ENCODE data around the gene TOMM22. TPM values are rescaled to one million over a fixed set of nuclear protein-coding genes. Genes with fewer than 3 reads are reported as not detected.
"Not testable (repeated sequence)": the region's sequence is repeated elsewhere in the genome, so short reads cannot be mapped to it uniquely, and the experiment has no call there.

Gene TOMM22
- 100 to 1,000 TPM in 1 of 2 donors, 10 to 100 TPM in 1; 59.9 to 138 TPM for total RNA-seq

DNA sequence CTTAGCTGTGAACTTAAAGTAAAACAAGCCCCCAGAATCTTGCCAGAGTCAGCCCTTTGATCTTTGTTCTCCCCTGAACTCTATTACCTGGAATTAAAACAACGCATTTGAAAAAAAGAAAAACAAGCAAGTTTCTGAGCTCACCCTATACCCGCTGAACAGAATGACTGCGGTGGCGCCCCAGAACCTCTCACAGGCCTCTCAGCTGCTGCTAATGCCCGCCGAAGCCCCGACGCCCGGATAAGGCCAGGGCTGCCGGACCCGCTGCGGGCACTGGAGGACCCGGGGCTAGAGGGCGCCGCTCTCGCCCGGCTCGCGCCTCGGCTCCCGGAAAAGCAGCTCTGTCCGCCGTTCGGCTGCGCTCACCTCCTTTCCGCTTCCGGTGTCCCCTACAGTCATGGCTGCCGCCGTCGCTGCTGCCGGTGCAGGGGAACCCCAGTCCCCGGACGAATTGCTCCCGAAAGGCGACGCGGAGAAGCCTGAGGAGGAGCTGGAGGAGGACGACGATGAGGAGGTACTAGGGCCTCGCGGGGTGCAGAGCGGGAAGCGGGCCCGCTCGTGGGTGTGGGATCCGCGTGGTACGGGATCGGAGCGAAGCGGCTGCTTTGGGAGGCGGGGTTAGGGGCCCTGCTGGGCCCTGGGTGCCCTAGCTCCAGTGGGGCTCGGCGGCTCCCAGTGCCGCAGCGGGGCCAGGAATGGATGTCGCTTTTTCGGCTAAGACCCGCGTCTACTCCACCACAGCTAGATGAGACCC is at the start of gene TOMM22:
TSS of gene TOMM22 (plus strand) at position 376 of the 754 bp plus-strand sequence. CDS start at position 398, 22 bp downstream.
- H3K27ac Mint-ChIP-seq, result peak within 1 kb of the TSS; percentile 95
- ATAC-seq (replicated peaks), result peak; percentile 100
- peak within 1 kb of the TSS; percentile 95 for H3K4me3 Mint-ChIP-seq
- H3K9me3 Mint-ChIP-seq, result no peaks in the 10 kb centered on the region
- H3K27me3 Mint-ChIP-seq, result no peaks in the 10 kb centered on the region
- H3K4me1 Mint-ChIP-seq, result peaks cover 12% of the 10 kb centered on the region
- H3K36me3 Mint-ChIP-seq (ENCODE audit: low read depth), result peaks cover 52% of the 10 kb centered on the region

DNA sequence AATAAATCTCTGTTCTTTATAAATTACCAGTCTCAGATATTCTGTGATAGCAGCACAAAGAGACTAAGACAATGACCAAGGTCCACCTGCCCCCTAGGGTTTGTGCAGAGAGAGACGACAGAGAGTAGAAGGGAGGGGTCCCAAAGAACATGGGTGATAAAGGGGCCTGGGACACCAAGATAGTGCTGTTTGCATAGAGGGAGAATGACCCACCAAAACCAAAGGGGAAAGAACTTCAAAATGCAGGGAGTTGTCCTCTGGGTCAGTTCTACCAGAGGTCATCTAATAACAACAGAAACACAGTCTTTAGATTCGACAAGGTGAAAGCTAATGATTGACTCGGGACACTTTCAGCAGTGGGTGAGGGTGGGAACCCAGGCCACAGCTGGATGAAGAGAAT is 49.2 kb upstream of the TOMM22 start:
- no peak for ATAC-seq (replicated peaks)
- H3K36me3 Mint-ChIP-seq (ENCODE audit: low read depth), result no peaks in the 10 kb centered on the region
- H3K27ac Mint-ChIP-seq, result no peak overlapping the region
- H3K4me1 Mint-ChIP-seq, result peaks cover 8% of the 10 kb centered on the region
- no peak overlapping the region for H3K4me3 Mint-ChIP-seq
- H3K9me3 Mint-ChIP-seq, result no peaks in the 10 kb centered on the region
- H3K27me3 Mint-ChIP-seq, result no peaks in the 10 kb centered on the region

GRCh38 chr22:38638216-38638615 is 43.5 kb upstream of the TOMM22 start:
- H3K27me3 Mint-ChIP-seq, result peaks cover 11% of the 10 kb centered on the region
- ATAC-seq (replicated peaks), result no peak
- no peaks in the 10 kb centered on the region for H3K4me1 Mint-ChIP-seq
- no peak overlapping the region for H3K27ac Mint-ChIP-seq
- no peaks in the 10 kb centered on the region for H3K9me3 Mint-ChIP-seq
- no peak overlapping the region for H3K4me3 Mint-ChIP-seq
- H3K36me3 Mint-ChIP-seq (ENCODE audit: low read depth), result no peaks in the 10 kb centered on the region

DNA sequence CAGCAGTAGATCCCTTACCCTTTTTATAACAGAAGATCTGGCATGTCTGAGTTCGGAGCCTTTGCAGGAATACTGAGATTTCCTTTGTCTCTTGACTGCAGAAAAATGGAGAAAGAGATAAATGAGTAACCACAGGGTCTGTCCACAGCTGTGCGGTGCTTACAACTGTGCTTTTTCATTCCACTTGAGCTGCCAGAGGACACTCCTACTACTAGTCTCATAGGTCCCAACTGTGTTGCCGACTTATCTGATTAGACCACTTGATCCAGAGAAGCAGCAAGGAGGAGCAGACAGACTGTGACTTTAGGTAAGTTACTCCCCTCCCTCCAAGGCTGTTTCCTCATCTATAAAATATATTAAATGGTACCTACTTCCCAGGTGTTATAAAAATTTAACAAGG is 43.0 kb upstream of the TOMM22 start:
- Mint-ChIP-seq H3K27me3 (peaks cover 11% of the 10 kb centered on the region), H3K4me1 (no peaks in the 10 kb centered on the region), H3K36me3 (ENCODE audit: low read depth) (no peaks in the 10 kb centered on the region), H3K9me3 (no peaks in the 10 kb centered on the region), H3K4me3 (no peak overlapping the region), H3K27ac (no peak overlapping the region)
- ATAC-seq (replicated peaks), result no peak

DNA sequence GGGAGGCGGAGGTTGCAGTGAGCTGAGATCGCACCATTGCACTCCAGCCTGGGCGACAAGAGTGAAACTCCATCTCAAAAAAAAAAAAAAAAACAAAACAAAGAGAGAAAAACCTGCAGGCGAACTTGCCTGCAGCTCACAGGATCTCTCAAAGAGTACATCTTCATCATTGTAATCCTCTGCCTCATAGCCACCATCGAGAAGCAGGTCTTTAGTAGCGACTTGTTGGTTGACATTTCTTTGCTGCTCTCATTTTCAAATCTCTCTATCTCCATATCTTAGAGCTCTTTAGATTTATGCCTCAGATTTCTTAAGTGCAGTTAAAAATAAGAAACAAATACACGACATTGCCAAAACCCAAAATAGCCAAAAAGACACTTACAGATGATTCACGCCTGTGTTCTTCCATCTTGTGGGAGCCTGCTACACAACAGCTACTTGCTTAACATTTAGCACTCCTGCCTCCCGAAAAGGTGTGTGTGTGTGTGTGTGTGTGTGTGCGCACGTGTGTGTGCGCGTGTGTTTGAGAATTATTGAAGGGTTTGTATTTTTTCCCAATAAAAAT is 40.2 kb upstream of the TOMM22 start:
- no peak for ATAC-seq (replicated peaks)

GRCh38 chr22:38644245-38644644 is 37.5 kb upstream of the TOMM22 start:
- not testable (repeated sequence) for H3K9me3 Mint-ChIP-seq; H3K4me3 Mint-ChIP-seq; H3K27ac Mint-ChIP-seq; H3K4me1 Mint-ChIP-seq; H3K36me3 Mint-ChIP-seq (ENCODE audit: low read depth)
- ATAC-seq (replicated peaks), result peak; percentile 38
- peaks cover 11% of the 10 kb centered on the region for H3K27me3 Mint-ChIP-seq

More for the DNA sequence above, 40.2 kb upstream of the TOMM22 start:
- H3K4me1 Mint-ChIP-seq, result no peaks in the 10 kb centered on the region
- no peak overlapping the region for H3K4me3 Mint-ChIP-seq
- no peaks in the 10 kb centered on the region for H3K36me3 Mint-ChIP-seq (ENCODE audit: low read depth)
- H3K27me3 Mint-ChIP-seq, result peaks cover 11% of the 10 kb centered on the region
- H3K27ac Mint-ChIP-seq, result no peak overlapping the region
- no peaks in the 10 kb centered on the region for H3K9me3 Mint-ChIP-seq

- no peaks in the 10 kb centered on the region for H3K9me3 Mint-ChIP-seq
- ATAC-seq (replicated peaks), result no peak
These were observed 36.3 kb upstream of the TOMM22 start for GRCh38 chr22:38645430-38645829.

DNA sequence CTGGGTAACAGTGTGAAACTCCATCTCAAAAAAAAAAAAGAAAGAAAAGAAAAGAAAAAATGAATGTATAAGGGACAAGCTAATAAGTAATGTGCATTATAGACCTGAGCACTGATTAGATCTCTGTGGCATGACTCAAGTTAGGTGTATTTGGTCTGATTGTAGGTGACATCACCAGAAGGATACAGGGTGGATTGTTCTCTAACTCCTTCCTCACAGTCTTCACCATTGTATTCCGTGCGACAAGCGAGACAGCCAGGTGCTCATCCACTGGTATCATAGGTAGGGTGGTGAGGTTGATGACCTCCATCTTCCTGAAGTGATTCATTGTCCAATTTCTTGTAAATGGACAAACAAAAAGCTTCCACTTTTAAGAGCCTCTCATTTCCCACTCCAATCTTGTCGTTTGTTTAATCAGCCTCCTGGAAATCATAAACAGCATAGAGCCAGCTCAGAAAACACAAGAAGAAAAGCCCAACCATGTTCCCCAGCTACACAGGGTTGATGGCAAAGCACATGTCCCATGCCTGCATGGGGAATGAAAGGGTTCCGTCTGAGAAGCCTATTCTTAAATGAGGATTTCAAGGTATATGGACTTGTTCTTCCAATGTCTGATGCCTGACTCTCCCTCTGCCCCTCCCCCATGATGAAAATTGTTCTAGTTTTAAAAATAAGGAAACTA is 31.8 kb upstream of the TOMM22 start:
- Mint-ChIP-seq H3K36me3 (ENCODE audit: low read depth) (no peaks in the 10 kb centered on the region), H3K27ac (no peak overlapping the region)

More at GRCh38 chr22:38645430-38645829, 36.3 kb upstream of the TOMM22 start:
- H3K4me1 Mint-ChIP-seq, result peaks cover 5% of the 10 kb centered on the region
- no peak overlapping the region for H3K4me3 Mint-ChIP-seq
- H3K36me3 Mint-ChIP-seq (ENCODE audit: low read depth), result no peaks in the 10 kb centered on the region
- no peak overlapping the region for H3K27ac Mint-ChIP-seq
- peaks cover 11% of the 10 kb centered on the region for H3K27me3 Mint-ChIP-seq

GRCh38 chr22:38652859-38653258 is 28.9 kb upstream of the TOMM22 start:
- H3K36me3 Mint-ChIP-seq (ENCODE audit: low read depth), result no peaks in the 10 kb centered on the region
- no peak for ATAC-seq (replicated peaks)
- H3K4me1 Mint-ChIP-seq, result peaks cover 5% of the 10 kb centered on the region
- H3K27me3 Mint-ChIP-seq, result no peaks in the 10 kb centered on the region
- no peak overlapping the region for H3K4me3 Mint-ChIP-seq
- H3K27ac Mint-ChIP-seq, result no peak overlapping the region
- no peaks in the 10 kb centered on the region for H3K9me3 Mint-ChIP-seq

More for the DNA sequence above, 31.8 kb upstream of the TOMM22 start:
- no peaks in the 10 kb centered on the region for H3K27me3 Mint-ChIP-seq
- H3K4me3 Mint-ChIP-seq, result no peak overlapping the region
- no peaks in the 10 kb centered on the region for H3K9me3 Mint-ChIP-seq
- peaks cover 5% of the 10 kb centered on the region for H3K4me1 Mint-ChIP-seq
- ATAC-seq (replicated peaks), result no peak

DNA sequence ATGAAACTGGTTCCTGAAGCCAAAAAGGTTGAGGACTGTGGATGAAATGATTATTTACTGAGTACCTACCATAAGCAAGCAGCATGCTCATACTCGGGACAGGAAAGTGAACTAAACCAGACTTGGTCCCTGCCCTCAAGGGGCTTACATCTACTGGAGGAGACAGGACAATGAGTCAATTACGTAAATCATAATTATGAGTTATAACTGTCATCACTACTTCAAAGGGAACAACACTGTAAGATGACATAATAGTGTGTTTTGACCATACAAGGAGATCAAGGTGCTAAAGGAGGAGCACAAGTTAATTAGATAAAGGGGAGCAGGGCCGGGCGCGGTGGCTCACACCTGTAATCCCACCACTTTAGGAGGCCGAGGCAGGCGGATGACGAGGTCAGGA is 28.0 kb upstream of the TOMM22 start:
- Mint-ChIP-seq H3K9me3 (no peaks in the 10 kb centered on the region), H3K4me1 (peaks cover 5% of the 10 kb centered on the region), H3K27me3 (no peaks in the 10 kb centered on the region), H3K36me3 (ENCODE audit: low read depth) (no peaks in the 10 kb centered on the region), H3K4me3 (no peak overlapping the region), H3K27ac (no peak overlapping the region)
- no peak for ATAC-seq (replicated peaks)

DNA sequence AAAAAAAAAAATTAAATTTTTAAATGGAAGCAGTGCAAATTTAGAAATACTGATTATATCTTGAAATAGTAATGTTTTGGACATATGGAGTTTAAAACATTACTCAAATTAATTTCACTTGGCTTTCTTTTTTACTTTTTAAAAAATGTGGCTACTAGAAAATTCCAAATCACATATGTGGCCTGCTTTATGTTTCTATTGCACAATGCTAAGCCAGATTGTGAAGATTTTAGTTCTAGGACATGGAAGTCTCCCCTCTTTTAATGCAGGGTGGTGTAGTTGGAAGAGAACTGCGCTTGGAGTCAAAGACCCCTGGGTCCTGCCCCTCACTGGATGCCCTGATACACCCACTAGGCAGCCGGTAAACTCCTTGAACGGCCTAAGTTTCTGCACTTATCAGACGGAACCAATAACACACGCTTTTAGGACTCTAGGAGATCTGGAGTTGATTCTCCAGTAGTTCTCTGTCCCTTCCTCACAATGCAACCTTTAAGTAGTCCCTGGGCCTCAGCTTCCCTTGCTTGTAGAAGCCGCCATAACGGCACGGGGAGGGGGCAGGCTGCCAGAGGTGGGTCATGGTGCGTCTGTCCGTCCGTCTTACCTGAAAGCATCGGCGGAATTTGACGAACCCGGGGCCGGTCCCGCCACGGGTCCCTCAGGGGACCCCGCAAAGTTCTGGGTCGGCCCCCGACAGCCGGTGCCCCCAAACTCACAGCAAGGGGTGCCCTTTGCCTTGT is 26.1 kb upstream of the TOMM22 start:
- no peak for ATAC-seq (replicated peaks)
- peak overlapping the region; percentile 97 for H3K27ac Mint-ChIP-seq
- no peaks in the 10 kb centered on the region for H3K27me3 Mint-ChIP-seq
- no peaks in the 10 kb centered on the region for H3K9me3 Mint-ChIP-seq
- no peaks in the 10 kb centered on the region for H3K36me3 Mint-ChIP-seq (ENCODE audit: low read depth)
- peak overlapping the region; percentile 87 for H3K4me3 Mint-ChIP-seq
- H3K4me1 Mint-ChIP-seq, result peaks cover 5% of the 10 kb centered on the region

GRCh38 chr22:38656256-38657044 is 25.3 kb upstream of the TOMM22 start, which contains the start of the genes CBY1 and FAM227A:
Gene CBY1 (plus strand): TSS chr22:38656638. CDS start chr22:38668055, 11,417 bp downstream.
Gene FAM227A (minus strand): TSS chr22:38656392. CDS start chr22:38650168, 6,224 bp downstream.
- Mint-ChIP-seq H3K27me3 (no peaks in the 10 kb centered on the region), H3K27ac (peak within 1 kb of the TSS; percentile 97), H3K36me3 (ENCODE audit: low read depth) (peaks cover 1% of the 10 kb centered on the region), H3K9me3 (no peaks in the 10 kb centered on the region), H3K4me3 (peak within 1 kb of the TSS; percentile 87), H3K4me1 (peaks cover 5% of the 10 kb centered on the region)
- peak; percentile 85 for ATAC-seq (replicated peaks)

DNA sequence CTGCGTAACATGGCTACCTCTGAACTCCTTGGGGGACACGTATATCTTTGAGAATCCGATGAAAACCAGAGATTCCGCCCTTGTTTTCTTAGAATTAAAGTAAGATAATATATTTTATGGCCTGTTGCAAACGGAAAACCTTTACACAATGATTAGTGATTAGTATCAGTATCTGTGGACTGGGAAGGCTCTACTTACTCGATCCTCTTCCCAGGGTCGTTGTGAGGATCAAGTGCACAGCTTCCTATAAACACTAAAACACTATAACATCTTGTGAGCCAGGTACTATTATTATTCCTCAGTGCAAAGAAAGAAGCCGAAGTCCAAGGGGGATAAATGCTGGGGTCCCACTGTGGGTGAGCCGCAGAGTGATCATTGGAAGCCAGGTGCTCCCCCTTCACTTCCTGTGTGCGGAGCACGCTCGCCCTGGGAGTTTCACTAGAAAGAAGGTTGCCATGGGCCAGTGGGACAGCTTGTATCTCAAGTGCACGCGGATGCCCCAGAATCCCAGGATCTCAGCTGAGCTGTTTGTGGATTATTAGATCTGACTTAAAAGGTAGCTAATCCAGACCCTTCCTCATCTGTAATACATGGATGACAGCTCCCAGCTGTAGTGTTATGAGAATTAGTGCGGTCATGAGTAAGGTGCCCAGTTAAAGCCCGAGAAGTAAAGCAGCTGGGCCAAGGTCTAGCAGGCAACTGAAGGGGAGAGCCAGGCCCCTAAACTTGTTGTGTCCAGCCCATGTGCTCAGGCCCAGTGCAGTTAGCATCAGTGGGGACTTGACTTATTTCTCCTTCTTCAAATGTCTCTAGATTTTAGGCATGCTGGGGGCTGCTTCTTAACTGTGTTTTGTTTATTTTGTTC is 24.5 kb upstream of the TOMM22 start:
- Mint-ChIP-seq H3K4me1 (peaks cover 5% of the 10 kb centered on the region), H3K27ac (peak overlapping the region; percentile 97), H3K9me3 (no peaks in the 10 kb centered on the region), H3K4me3 (peak overlapping the region; percentile 87), H3K36me3 (ENCODE audit: low read depth) (peaks cover 6% of the 10 kb centered on the region), H3K27me3 (no peaks in the 10 kb centered on the region)
- peak; percentile 50 for ATAC-seq (replicated peaks)
